Lung microvascular endothelial cell (primary cell): Measurements from ENCODE around the gene JMJD7. TPM values are rescaled to one million over a fixed set of nuclear protein-coding genes. Genes with fewer than 3 reads are reported as not detected.

Source experiments
- DNase-seq, 2 donors: peaks; one replicate each; pipeline versions ENCODE4 v3.0.0 to v3.0.0-alpha.2; 2010; ENCODE audit warnings: low read depth in 2 of 2
- total RNA-seq: library from RNA; depleted of rRNA; stranded (reverse); fragments of >200 nt; gene quantifications from 2 replicates; pipeline ENCODE4 v1.2.1, GENCODE V29; 2014

JMJD7 gene
- total RNA-seq, result 1.7 and 1.8 TPM in 2 replicates

DNA sequence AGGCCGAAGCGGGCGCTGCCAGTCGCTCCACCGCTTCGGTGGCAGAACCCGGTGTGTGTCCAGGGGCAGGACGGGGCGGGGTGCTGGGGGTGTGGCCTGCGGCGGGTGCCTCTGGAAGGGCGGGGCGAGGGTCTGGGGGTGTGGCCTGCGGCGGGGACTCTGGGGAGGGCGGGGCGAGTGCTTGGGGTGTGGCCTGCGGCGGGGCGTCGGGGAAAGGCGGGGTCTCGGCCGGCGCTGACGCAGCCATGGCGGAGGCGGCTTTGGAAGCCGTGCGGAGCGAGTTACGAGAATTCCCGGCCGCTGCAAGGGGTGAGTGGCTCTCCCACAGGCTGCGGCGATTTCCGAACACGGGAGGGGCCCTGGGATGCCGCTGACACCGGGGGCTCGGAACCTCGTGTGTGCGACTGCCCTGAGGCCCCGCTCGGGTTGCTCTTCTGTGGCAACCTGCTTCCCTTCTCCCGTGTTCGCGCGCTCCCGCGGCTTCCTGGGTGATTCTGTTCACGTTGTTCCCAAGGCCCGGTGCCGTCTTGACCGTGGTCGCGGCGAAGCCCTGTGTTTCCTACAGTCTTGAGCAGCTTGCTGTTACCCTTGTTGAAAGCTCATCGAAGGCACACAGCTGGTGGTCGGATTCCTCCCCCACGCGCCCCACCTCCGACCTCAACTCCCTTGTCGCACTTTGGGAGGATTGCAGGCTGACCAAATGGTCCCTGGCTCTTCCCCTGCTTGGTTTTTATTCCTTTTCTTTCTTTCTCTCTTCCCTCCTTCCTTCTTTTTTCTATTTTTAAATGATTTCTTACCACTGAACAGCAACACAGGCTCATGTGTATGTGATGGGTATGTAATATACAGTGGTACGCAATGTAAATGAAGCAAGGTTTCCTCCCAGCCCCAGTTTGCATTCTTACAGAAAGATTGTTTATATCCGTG lies at the start of gene JMJD7:
TSS of gene JMJD7 (plus strand) at position 213 of the 927 bp plus-strand sequence. CDS start at position 246, 33 bp downstream.
- peak; percentile 89 to 92 for DNase-seq

DNA sequence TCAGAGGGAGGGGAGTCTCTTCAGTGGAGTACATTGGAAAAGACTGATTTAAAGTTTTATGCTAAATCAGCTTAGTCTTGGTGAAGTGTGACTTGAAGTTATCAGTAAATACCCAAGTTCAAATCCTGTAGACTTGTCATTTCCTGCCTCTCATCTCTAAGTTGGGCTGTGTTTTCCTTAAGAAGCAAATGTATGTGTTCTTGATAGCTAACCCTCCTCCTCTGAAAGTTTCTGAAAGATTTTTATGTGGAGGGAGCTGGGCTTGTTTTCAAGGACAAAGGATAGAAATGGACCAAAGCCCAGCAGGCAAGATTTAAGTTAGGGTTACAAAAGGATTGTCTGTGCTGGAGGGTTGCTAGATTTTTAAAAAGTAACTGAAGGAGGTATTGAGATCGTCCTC lies 49.4 kb upstream of the JMJD7 start:
- DNase-seq, result peak in 1 of 2 donors; percentile 60

DNA sequence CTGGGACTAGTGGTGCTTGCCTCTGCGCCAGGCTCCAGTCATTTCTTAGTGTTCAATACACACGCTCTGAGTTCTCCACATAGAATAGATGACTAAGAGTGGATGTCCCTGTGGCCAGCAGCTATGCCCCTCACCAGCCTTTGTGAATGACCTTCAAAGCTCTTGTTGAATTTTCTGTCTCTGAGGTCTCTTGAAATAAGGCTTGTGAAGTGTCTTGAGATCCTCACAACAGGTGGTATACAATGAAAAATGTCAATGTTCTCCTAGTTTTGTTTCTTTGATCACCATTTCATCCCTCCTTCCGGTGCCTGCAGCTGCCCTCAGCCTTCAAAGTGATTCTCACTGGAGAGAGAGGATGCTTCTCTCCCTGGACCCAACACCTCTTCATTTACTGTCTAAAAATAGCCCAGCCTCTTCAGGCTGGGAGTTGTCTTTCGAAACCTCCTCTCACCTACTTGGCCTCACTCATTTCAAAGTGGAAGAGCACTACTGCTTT lies 48.2 kb upstream of the JMJD7 start:
- no peak for DNase-seq

DNA sequence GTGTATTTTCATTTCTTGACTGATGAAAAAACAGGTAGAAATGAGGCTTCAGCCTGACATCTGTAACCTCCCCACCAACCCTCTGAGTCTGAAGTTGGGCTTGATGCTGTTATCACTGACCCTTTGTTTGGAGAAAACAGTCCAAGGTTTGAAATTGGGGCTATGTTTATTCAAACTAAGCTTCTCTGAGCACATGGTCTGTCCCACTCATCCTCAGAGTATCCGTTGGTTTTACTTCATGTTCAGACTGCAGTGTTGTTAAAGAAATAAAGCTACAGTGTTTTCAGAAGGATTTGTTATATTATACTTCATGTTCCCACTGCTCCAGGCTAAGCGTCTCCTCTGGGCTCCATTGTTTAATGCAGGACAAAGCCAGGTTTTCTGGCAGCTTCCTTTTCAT lies 47.6 kb upstream of the JMJD7 start:
- no peak for DNase-seq

DNA sequence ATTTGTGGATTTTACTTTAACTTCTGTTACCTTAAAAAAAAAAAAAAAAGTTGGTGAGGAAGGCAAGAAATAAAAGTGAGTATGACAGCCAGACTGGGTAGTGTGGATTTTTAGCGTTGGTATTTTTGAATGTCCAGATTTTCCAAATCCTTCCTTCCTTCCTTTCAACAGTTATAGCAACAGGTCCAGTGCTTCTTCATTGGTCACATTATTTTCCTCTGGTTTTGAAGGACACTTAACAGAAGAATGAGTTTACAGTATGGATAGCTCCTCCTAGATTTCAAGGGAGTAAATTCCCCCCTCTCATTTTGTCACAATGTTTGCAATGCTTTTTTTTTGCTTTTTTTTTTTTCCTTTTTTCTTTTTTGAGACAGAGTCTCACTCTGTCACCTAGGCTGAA lies 47.2 kb upstream of the JMJD7 start:
- no peak for DNase-seq

DNA sequence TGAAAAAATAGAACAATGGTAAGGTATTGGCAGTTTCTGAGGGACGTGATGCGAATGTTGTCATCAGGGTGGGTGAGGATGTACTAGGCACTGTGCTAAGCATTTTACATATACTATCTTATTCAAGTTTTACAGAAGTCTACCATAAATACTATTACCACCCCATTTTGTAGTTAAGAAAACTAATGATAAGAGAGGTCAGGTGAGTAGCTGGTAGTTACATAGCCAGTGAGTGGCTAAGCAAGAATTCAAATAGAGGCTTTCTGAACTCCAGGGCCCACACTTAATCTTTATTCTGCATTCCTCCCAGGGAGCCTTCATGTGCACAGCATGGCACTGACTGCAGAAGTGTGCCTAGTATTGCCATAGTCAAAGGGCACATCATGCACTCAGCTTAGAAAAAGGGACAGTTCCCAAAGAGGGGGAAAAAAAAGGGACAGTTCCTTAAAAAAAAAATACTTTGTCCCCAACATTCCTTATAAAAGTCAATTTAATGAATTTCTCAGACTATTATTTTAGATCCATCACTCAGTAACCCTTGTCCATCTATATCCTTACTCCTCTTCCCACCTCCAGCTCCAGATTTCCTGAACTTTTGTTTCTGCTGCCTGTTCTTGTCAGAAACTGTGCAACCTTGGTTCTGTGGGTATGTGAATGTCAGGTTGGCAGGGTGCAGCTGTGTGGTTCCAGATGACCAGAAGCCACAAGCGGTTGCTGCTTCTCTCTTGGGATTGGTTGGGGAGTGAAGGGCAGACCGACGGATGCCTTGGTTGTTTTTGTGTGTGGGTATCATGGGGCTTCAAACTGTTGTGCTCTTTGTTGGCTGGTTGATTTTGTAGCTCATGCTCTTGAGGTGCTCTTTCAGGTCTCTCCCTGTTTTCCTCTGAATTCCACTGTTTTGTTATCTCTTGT lies 45.3 kb upstream of the JMJD7 start:
- no peak for DNase-seq

DNA sequence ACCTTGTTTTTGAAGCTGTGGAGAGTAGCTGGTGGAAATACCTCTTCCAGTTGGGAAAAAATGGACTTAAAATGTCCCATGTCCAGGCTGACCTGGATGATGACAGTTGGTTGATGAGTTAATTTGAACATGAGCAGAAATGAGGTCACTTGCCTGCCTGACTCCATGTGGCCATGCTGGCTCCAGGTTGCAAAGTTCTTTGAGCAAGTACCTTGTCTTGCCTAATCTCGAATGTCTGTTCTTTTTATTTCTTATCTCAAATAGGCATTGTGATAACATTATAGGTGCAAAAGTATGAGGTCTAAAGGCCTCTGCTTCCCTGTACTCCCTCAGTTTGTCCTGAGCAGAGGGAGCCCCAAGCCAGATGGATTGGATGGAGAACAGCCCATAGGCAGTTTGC lies 44.6 kb upstream of the JMJD7 start:
- DNase-seq, result no peak

DNA sequence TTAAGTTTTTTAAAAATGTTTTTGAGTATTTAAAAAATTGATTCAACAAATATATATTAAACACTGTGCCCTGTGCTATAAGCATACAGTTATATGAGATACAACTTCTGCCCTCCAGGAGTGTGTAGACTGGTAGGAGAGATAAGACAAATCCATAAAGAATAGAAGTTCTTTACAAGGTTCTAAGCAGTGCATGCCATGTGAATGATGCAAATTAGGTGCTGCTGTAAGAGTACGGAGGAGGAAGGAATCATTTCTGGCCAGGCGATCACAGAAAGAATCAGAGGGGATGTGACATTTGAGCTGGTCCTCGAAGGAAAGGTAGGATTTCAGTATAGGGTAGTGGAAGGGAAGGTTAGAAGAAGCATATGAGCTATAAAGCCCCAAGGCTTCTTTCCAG lies 39.6 kb upstream of the JMJD7 start:
- DNase-seq, result no peak

DNA sequence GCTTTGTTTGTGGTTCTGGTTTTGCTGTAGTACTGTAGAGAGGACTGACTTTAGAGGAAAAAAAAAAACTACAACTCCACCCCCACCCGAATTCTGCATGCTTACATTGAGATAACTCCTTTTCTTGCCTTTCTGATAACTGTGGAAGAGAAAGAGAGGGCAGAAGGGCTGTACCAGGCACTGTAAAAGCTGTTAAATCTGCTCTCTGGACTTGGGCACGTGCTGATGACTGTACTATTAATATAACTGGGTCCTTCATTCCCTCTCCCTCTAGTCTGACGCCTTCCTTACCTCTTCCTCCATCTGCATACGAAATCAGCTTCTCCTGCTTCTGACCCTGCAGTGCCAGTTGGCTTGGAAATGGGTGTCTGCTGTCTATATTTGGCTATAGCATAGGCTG lies 38.7 kb upstream of the JMJD7 start:
- DNase-seq, result no peak

DNA sequence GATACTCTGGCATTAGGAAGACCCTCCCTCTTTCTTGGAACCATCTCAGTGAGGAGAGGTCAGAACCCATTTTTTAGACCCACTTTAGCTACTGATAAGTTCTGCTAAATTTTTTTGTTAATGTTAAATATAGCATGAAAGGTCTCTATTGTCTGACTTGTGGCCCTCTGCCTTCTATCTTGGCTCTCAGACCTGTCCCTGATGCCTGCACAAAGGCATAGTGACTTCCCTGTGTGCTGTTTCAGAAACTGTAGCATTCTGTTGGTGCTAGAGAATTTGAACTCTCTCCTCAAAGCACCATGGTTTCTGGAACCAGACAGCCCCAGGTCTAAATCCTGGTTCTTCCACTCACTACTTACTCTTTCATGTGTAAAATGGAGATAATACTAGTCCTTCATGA lies 38.2 kb upstream of the JMJD7 start:
- DNase-seq, result no peak

DNA sequence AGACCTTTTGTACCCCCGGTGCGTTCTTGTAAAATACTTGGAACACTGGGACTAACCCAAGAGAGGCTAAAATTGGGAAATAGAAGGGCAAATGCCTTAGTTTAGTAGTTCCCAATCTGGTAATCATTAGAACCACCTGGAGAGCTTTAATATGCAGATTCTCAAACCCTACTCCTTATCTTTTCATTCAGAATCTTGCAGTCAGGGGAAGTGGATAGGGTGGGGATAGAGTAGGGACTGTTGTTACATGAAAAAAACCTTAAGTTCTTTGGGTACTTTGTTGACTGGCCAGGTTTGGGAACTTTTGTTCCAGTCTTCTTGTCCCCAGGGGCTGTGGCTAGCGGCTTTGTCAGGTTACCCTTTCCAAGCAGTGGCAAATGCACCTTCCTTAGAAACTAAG lies 37.7 kb upstream of the JMJD7 start:
- DNase-seq, result no peak

DNA sequence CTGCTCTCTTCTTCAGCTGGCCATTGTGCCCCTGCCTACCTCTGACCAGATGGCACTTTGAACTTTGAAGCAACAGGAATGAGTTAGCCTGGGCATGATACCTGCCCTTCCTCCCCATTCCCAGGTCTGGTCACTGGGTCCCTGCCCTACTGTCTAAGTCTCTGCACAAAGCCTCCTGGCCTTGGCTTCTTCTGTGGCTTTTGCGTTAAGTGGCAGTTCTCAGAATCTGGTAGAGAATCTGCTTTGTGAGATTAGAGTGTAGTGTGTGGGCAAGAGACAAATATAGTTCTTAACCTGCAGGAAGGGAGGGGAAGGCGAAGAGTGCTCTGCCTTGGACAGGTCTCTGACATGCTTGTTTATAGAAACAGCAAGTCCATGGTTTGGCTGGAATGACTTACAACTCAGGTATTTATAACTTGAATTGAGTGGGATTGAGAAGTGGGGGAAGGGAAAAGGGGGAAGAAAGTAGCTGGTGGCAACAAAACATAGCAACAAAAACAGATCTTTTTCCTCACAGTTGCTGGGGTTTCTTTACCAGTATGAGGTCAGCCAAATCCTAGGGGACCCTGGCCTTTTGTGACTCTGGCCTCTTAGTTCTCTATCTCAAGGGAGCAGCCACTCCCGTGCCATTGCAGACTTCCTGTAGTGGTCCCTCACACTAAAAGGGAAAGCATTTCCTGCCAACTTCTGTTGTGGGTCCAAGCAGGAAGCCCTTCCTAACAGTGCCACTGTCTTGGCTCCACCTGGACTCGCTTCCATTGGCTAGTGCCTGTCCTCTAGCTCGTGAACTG lies 36.9 kb upstream of the JMJD7 start:
- peak; percentile 46 to 73 for DNase-seq

DNA sequence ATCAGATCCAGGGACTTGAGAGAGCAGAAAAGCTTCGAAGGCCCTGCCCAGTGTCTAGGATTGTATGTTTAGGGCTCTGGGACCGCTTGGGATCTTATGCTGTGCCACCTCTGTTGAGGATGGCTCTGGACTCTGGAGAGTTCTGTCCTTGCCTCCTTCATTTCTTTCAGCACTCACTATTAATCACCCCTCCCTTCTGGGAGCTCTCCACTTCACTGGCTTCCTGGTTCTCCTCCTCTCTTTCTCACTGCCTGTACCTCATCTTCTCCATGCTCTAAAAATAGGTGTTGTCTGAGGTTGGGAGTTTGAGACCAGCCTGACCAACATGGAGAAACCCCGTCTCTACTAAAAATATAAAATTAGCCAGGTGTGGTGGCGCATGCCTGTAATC lies 36.4 kb upstream of the JMJD7 start:
- DNase-seq, result no peak

DNA sequence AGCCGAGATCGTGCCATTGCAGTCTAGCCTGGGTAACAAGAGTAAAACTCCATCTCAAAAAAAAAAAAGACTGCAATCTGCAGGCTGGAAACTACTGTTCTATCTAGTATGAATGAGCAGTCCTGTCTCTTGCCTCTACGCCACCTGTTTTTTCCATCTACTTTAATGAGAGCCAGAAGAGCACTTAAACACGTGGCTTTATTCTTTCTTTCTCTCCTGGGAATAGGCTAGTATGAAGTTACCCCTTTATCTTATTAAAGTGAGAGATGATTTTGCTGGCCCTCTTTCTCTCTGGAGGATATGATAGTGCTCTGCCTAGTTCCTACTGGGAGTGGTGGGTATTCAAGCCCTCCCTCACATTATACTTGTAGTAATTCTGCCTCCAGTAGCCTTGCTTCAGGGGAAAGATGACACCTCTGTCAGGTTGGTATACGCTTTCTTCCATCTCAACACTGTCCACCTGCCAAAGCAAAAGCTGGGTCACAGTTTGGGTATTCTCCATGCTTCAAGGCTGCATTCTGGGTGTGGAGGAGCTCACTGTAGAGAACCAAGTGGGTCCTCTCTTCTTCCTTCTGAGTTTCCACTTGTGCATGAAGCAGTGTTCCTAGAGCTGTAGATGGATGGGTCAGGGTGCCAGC lies 35.8 kb upstream of the JMJD7 start:
- no peak for DNase-seq

DNA sequence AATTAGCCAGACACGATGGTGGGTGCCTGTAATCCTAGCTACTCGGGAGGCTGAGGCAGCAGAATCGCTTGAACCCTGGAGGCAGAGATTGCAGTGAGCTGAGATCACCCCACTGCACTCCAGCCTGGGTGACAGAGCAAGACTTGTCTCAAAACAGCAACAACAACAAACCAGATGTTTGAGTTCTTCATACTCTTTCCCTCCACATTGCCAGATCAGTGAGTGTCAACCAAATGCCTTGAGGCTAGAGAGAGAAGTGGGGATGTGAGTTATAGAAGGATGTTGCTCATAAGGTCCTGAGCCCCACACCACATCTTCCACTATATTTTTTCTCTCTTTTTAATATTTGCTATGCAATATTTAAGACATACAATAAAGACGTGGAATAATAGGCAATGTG lies 33.8 kb upstream of the JMJD7 start:
- no peak for DNase-seq

DNA sequence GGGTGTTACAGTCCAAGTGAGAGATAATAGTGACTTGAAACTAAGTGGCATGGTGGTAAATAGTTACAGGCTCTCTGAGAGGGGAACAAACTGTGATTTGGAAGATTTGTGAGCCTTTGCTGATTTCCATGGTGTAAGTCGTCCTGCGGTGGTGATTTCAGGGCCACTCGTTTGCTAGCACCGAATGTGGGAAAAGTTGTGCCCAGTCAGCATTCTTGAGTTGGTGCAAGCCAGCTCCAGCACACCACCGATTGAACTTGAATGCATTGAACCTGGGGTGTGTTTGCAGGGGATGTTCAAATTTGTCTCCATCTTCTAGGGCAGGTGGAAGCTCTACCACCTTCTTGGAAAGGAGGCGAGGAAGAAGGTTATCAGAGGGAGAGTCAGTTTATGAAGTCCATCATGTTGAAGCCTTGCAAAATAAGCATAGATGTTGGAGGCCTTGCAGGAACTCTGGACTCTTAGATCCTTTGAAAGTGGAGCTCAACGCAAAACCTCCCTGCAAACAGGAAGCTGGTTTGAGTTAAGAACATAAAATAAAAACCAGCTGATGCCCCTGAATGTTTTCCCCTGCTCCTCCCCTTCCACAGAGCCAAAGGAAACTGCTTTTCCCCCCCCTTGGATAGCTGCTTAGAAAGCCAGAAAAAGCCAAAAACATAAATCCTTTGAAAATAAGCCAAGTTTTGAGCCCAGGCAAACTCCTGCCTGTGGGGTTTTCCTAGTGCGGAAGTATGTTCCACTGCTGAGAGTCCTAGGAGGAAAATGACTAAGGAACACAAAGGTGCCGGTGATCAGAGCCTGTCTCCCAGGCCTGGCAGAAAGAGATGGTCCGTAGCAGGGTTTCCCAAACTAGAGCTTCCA lies 31.7 kb upstream of the JMJD7 start:
- peak; percentile 30 to 79 for DNase-seq

DNA sequence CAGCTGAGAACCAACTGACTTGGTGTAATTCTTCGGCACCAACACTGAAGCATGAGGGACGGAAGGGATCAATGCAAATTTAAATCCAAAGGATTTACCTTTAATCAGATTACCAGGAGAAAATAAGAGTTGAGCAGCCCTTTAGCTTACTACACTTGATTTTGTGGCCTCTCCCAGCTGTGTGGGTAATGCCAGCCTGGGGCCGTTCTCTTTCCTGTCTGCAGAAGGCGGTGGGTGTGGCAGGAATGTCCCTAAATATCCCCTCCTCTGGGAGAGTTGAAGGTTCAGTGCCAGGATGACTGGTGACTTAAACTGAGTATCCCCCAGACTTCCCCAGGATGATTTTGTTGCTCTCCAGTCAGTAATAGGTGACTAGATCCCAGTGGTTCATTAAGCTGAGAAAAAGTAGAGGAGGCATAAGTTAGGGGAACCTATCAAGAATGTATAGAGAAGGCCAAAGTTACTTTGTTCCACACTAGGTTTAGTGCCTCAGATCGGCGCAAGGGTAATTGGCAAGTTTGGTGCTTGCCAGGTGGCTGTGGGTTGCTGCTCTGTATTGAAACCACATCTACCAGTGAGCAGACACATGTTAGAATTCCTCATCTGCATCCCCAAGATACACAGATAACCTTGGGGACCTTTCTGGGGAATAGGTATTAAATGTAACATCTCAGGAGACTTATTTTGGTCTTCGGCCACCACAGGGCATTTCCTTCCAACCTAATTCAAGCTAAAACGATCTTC lies 30.5 kb upstream of the JMJD7 start:
- no peak for DNase-seq

DNA sequence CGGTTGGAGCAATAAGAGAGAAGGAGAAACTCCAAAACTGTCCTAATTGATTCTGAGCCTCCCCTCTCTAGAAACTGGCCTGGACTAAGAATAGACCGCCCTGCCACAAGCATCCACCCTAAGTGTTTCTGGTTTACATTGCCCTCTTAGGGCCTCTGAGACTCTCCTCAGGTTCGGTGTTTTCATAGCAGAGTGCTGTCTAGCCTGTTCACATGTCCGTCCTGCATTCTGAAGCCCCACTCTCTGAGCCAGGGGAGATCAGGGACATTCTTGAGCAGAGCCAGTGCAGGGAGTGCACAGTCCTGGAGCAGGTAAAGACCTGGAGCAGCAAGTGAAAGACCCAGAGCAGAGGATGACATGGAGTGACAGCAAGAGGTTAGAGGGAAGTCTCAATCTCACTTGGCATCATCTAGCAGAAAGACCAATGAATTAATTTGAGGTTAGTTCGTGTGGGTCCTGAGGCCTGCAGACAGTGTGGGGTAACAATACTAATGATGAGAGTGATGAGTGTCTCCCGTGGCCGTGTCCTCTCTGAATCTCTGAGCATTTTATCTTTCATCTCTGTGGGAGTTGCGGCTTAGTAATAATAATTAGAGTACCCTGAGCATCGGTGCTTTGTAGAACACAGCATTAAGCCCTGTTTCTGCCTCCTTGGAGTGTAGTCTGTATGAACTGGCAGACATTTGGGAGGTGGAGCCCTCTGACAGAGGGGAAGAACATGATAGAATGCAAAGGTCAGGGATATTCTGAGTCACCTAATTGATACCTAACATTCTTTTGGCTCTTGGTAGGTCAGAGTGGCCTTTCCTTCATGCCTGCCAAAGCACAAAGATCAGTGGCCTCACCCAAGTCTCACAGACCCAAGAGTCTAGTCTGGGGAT lies 29.0 kb upstream of the JMJD7 start:
- no peak for DNase-seq
